Upper lobe of right lung (tissue), 1 donor: ENCODE results near the gene CHMP2A. TPM values are rescaled to one million over a fixed set of nuclear protein-coding genes. Genes with fewer than 3 reads are reported as not detected.
A peak's percentile ranks its signal among the peaks of the same experiment; 100 is the strongest.

Source experiments
- ATAC-seq: fragments of 200-7000 bp; cut with Tn5 transposase; one replicate; pipeline ENCODE4 v1.9.1; 2020; ENCODE audit warnings: mild to moderate bottlenecking, moderate library complexity
- DNase-seq: peaks from one replicate; pipeline ENCODE4 v3.0.0-alpha.2; 2020
- H3K27ac ChIP-seq: fragments of 200-600 bp; one replicate; pipeline ENCODE4 v1.8.0; 2022
- H3K27me3 ChIP-seq: fragments of 200-600 bp; one replicate; pipeline ENCODE4 v1.8.0; 2022; ENCODE audit warnings: mild to moderate bottlenecking
- H3K36me3 ChIP-seq: fragments of 200-600 bp; one replicate; pipeline ENCODE4 v1.8.0; 2022
- H3K4me1 ChIP-seq: fragments of 200-600 bp; one replicate; pipeline ENCODE4 v1.8.0; 2022
- H3K4me3 ChIP-seq: fragments of 200-600 bp; one replicate; pipeline ENCODE4 v1.8.0; 2022; ENCODE audit warnings: mild to moderate bottlenecking
- H3K9me3 ChIP-seq: fragments of 200-600 bp; one replicate; pipeline ENCODE4 v1.8.0; 2022
- CTCF ChIP-seq: fragments of 200-600 bp; IDR thresholded peaks from one replicate; pipeline ENCODE4 v1.8.0; 2022; ENCODE audit warnings: antibody characterized with exemption
- intact Hi-C: fragments of 100-400 bp; cut with DNase I; formaldehyde crosslinking; loops from one replicate; pipeline ENCODE4 v1.11.0; 2022
- total RNA-seq: library from RNA; stranded (reverse); fragmentation: NEBNext Ultra II Directional; extraction: Animal tissue kit (Norgen Biotek cat#: 25700); gene quantifications from one replicate; pipeline ENCODE4 v1.2.1, GENCODE V29; 2021
- donor health status: DM: no; HTN: yes; CAD: no; lungs with severe emphysema.

Gene CHMP2A
- total RNA-seq, 1 donor from 2014 or later, result 96.5 TPM

- H3K4me1 ChIP-seq, result peaks cover 30% of the 10 kb centered on the region
- DNase-seq (no peak), ATAC-seq (no peak)
- no peaks in the 10 kb centered on the region for H3K9me3 ChIP-seq
- H3K27ac ChIP-seq, result no peak overlapping the region
- no peak for TF ChIP-seq CTCF
- peaks cover 20% of the 10 kb centered on the region for H3K36me3 ChIP-seq
- H3K4me3 ChIP-seq, result no peak overlapping the region
- intact Hi-C loops, result no loop called here
- H3K27me3 ChIP-seq, result no peaks in the 10 kb centered on the region
These were observed 37.7 kb downstream of the CHMP2A start for GRCh38 chr19:58516964-58517833.

- peaks cover 20% of the 10 kb centered on the region for H3K36me3 ChIP-seq
- no peak overlapping the region for H3K4me3 ChIP-seq
- TF ChIP-seq CTCF, result no peak
- ATAC-seq, result no peak
- no peaks in the 10 kb centered on the region for H3K9me3 ChIP-seq
- H3K4me1 ChIP-seq, result peaks cover 30% of the 10 kb centered on the region
- DNase-seq, result no peak
- H3K27me3 ChIP-seq, result no peaks in the 10 kb centered on the region
- intact Hi-C loops, result no loop called here
- H3K27ac ChIP-seq, result no peak overlapping the region
These were observed 38.6 kb downstream of the CHMP2A start for GRCh38 chr19:58516246-58516836.

- Histone ChIP-seq H3K4me1 (peaks cover 26% of the 10 kb centered on the region), H3K9me3 (no peaks in the 10 kb centered on the region), H3K27me3 (no peaks in the 10 kb centered on the region), H3K4me3 (no peak overlapping the region), H3K27ac (no peak overlapping the region), H3K36me3 (peaks cover 20% of the 10 kb centered on the region)
- intact Hi-C loops, result no loop called here
- DNase-seq (no peak), ATAC-seq (no peak)
- no peak for TF ChIP-seq CTCF
These were observed 39.6 kb downstream of the CHMP2A start for GRCh38 chr19:58515259-58515658.

- intact Hi-C loops, result no loop called here
- Histone ChIP-seq H3K9me3 (no peaks in the 10 kb centered on the region), H3K27me3 (no peaks in the 10 kb centered on the region), H3K4me3 (peak overlapping the region; percentile 44), H3K36me3 (peaks cover 20% of the 10 kb centered on the region), H3K4me1 (peaks cover 25% of the 10 kb centered on the region), H3K27ac (peak overlapping the region; percentile 66)
- no peak for DNase-seq
- no peak for ATAC-seq
- no peak for TF ChIP-seq CTCF
These were observed 40.3 kb downstream of the CHMP2A start for GRCh38 chr19:58514564-58515022.

- H3K36me3 ChIP-seq, result peaks cover 20% of the 10 kb centered on the region
- no peaks in the 10 kb centered on the region for H3K27me3 ChIP-seq
- DNase-seq, result peak; percentile 97
- ATAC-seq, result peak; percentile 95
- intact Hi-C loops, result no loop called here
- peaks cover 25% of the 10 kb centered on the region for H3K4me1 ChIP-seq
- H3K27ac ChIP-seq, result peak overlapping the region; percentile 66
- TF ChIP-seq CTCF, result peak; percentile 92
- H3K9me3 ChIP-seq, result no peaks in the 10 kb centered on the region
- H3K4me3 ChIP-seq, result peak overlapping the region; percentile 44
These were observed 41.0 kb downstream of the CHMP2A start for GRCh38 chr19:58513694-58514563.
